HG02610 (cell line): ENCODE data around the gene CKLF.
"Not testable (repeated sequence)": the region's sequence is repeated elsewhere in the genome, so short reads cannot be mapped to it uniquely, and the experiment has no call there.

Source experiments
- ATAC-seq: cut with Tn5 transposase; IDR thresholded peaks from one replicate; pipeline ENCODE4 v1.9.1; 2021; ENCODE audit warnings: mild to moderate bottlenecking, moderate library complexity; ENCODE audit not compliant: unreplicated experiment

CKLF gene

GRCh38 chr16:66566051-66566901 lies 13.9 kb downstream of the CKLF start, which contains the start of gene CMTM1:
Gene CMTM1, plus strand, starts transcription at chr16:66566439. Its CDS starts 75 bp downstream, at chr16:66566514.
- ATAC-seq = no peak

GRCh38 chr16:66567270-66567669 lies 14.9 kb downstream of the CKLF start:
- ATAC-seq = not testable (repeated sequence)

- no peak for ATAC-seq
These were observed 16.0 kb downstream of the CKLF start for GRCh38 chr16:66568355-66568754.

GRCh38 chr16:66569131-66569530 lies 16.8 kb downstream of the CKLF start:
- ATAC-seq = no peak

GRCh38 chr16:66569827-66570405 lies 17.5 kb downstream of the CKLF start:
- ATAC-seq = no peak

GRCh38 chr16:66572356-66572755 lies 20.0 kb downstream of the CKLF start:
- ATAC-seq = no peak

- ATAC-seq = no peak
These were observed 21.7 kb downstream of the CKLF start for GRCh38 chr16:66574081-66574480.

GRCh38 chr16:66574531-66574930 lies 22.2 kb downstream of the CKLF start:
- ATAC-seq = no peak

GRCh38 chr16:66575060-66575459 lies 22.7 kb downstream of the CKLF start:
- ATAC-seq = no peak

GRCh38 chr16:66576296-66576695 lies 23.9 kb downstream of the CKLF start:
- ATAC-seq = no peak

GRCh38 chr16:66578651-66579531 lies 26.5 kb downstream of the CKLF start, which contains the start of gene CMTM2:
Gene CMTM2, plus strand, starts transcription at chr16:66579463. Its CDS starts 145 bp downstream, at chr16:66579608.
- no peak for ATAC-seq

- no peak for ATAC-seq
These were observed 28.3 kb downstream of the CKLF start for GRCh38 chr16:66580605-66581209.

GRCh38 chr16:66581246-66581952 lies 29.0 kb downstream of the CKLF start:
- ATAC-seq = no peak

- no peak for ATAC-seq
These were observed 33.3 kb downstream of the CKLF start for GRCh38 chr16:66585481-66586239.

GRCh38 chr16:66587881-66588600 lies 35.7 kb downstream of the CKLF start:
- ATAC-seq = no peak

GRCh38 chr16:66588981-66589713 lies 36.8 kb downstream of the CKLF start:
- ATAC-seq = peak; percentile 41

GRCh38 chr16:66590322-66590721 lies 37.9 kb downstream of the CKLF start:
- ATAC-seq = no peak

- ATAC-seq = no peak
These were observed 38.6 kb downstream of the CKLF start for GRCh38 chr16:66591018-66591417.
